ENCODE data around the gene DPP10.

DPP10 gene

GRCh38 chr2:114753145-114753544, 310.7 kb downstream of the DPP10 start:
- no peak overlapping the region for H3K4me2 ChIP-seq (ENCODE audit: insufficient read depth, low read length, poor library complexity, severe bottlenecking)

GRCh38 chr2:114754907-114755563, 312.6 kb downstream of the DPP10 start:
- H3K36me3 ChIP-seq (replicated peaks in 1 of 2; ENCODE audit: control insufficient read depth in 2 of 2, insufficient read depth in 2 of 2, low read length in 2 of 2): no peaks in the 10 kb centered on the region
- no peak overlapping the region for H3K4ac ChIP-seq (ENCODE audit: low read length)
- H3K9ac ChIP-seq (ENCODE audit: low read depth, low read length, poor library complexity): no peak overlapping the region
- no peak overlapping the region for H2BK12ac ChIP-seq (ENCODE audit: low read length)
- no peak overlapping the region for H3K4me3 ChIP-seq (ENCODE audit: low read length in 2 of 2)
- no peak overlapping the region for H2BK120ac ChIP-seq (ENCODE audit: low read depth, low read length)
- H3K79me1 ChIP-seq (ENCODE audit: low read depth, low read length): no peaks in the 10 kb centered on the region
- no peak overlapping the region for H2AFZ ChIP-seq (ENCODE audit: low read length)
- H3K14ac ChIP-seq (ENCODE audit: low read length): no peak overlapping the region
- no peak overlapping the region for H3K18ac ChIP-seq (ENCODE audit: low read length)
- no peak overlapping the region for H4K8ac ChIP-seq (ENCODE audit: low read depth, low read length)
- no peaks in the 10 kb centered on the region for H3K9me3 ChIP-seq (replicated peaks in 1 of 2; ENCODE audit: control insufficient read depth in 2 of 2, insufficient read depth in 1 of 2, low read depth in 1 of 2, low read length in 2 of 2)
- H2BK15ac ChIP-seq (ENCODE audit: low read length): no peak overlapping the region
- no peak for DNase-seq (ENCODE audit: low spot score)
- WGBS, 2 donors (ENCODE audit: extremely low coverage in 2 of 2, insufficient read length in 2 of 2, insufficient replicate concordance in 1 of 2): no CpG with 5 or more reads among the region's 3 CpGs
- no peaks in the 10 kb centered on the region for H3K4me1 ChIP-seq (ENCODE audit: control insufficient read depth in 2 of 2, insufficient read depth in 1 of 2, low read depth in 1 of 2, low read length in 2 of 2)
- no peak overlapping the region for H3K23ac ChIP-seq (ENCODE audit: low read depth, low read length, poor library complexity)
- no peak overlapping the region for H2BK5ac ChIP-seq (ENCODE audit: low read length)
- no peak overlapping the region for H4K91ac ChIP-seq (ENCODE audit: low read depth, low read length, poor library complexity)
- H3K27ac ChIP-seq (replicated peaks; ENCODE audit: low read length): no peak overlapping the region
- no peaks in the 10 kb centered on the region for H3K27me3 ChIP-seq (ENCODE audit: control insufficient read depth in 3 of 3, insufficient read depth in 3 of 3, low read depth in 1 of 3, low read length in 3 of 3)
- H2AK5ac ChIP-seq (ENCODE audit: low read depth, low read length): no peak overlapping the region
- H3K4me2 ChIP-seq (ENCODE audit: insufficient read depth, low read length, poor library complexity, severe bottlenecking): no peak overlapping the region

More at GRCh38 chr2:114753145-114753544, 310.7 kb downstream of the DPP10 start:
- H3K27ac ChIP-seq (replicated peaks; ENCODE audit: low read length): no peak overlapping the region
- H2BK120ac ChIP-seq (ENCODE audit: low read depth, low read length): no peak overlapping the region
- H2BK5ac ChIP-seq (ENCODE audit: low read length): no peak overlapping the region
- H3K79me1 ChIP-seq (ENCODE audit: low read depth, low read length): no peaks in the 10 kb centered on the region
- no peak overlapping the region for H3K18ac ChIP-seq (ENCODE audit: low read length)
- H4K8ac ChIP-seq (ENCODE audit: low read depth, low read length): no peak overlapping the region
- H3K36me3 ChIP-seq (replicated peaks in 1 of 2; ENCODE audit: control insufficient read depth in 2 of 2, insufficient read depth in 2 of 2, low read length in 2 of 2): no peaks in the 10 kb centered on the region
- no peak overlapping the region for H2BK15ac ChIP-seq (ENCODE audit: low read length)
- H2AFZ ChIP-seq (ENCODE audit: low read length): no peak overlapping the region
- no peak overlapping the region for H3K9ac ChIP-seq (ENCODE audit: low read depth, low read length, poor library complexity)
- DNase-seq (ENCODE audit: low spot score): no peak
- no peak overlapping the region for H2BK12ac ChIP-seq (ENCODE audit: low read length)
- H2AK5ac ChIP-seq (ENCODE audit: low read depth, low read length): no peak overlapping the region
- no peak overlapping the region for H3K14ac ChIP-seq (ENCODE audit: low read length)
- no peak overlapping the region for H4K91ac ChIP-seq (ENCODE audit: low read depth, low read length, poor library complexity)
- no peaks in the 10 kb centered on the region for H3K9me3 ChIP-seq (replicated peaks in 1 of 2; ENCODE audit: control insufficient read depth in 2 of 2, insufficient read depth in 1 of 2, low read depth in 1 of 2, low read length in 2 of 2)
- H3K4me1 ChIP-seq (ENCODE audit: control insufficient read depth in 2 of 2, insufficient read depth in 1 of 2, low read depth in 1 of 2, low read length in 2 of 2): no peaks in the 10 kb centered on the region
- no CpG with 5 or more reads among the region's 2 CpGs for WGBS, 2 donors (ENCODE audit: extremely low coverage in 2 of 2, insufficient read length in 2 of 2, insufficient replicate concordance in 1 of 2)
- no peak overlapping the region for H3K4me3 ChIP-seq (ENCODE audit: low read length in 2 of 2)
- no peak overlapping the region for H3K23ac ChIP-seq (ENCODE audit: low read depth, low read length, poor library complexity)
- H3K4ac ChIP-seq (ENCODE audit: low read length): no peak overlapping the region
- H3K27me3 ChIP-seq (ENCODE audit: control insufficient read depth in 3 of 3, insufficient read depth in 3 of 3, low read depth in 1 of 3, low read length in 3 of 3): no peaks in the 10 kb centered on the region

- Histone ChIP-seq H2BK5ac (ENCODE audit: low read length) (no peak overlapping the region), H2AK5ac (ENCODE audit: low read depth, low read length) (no peak overlapping the region), H3K4me1 (ENCODE audit: control insufficient read depth in 2 of 2, insufficient read depth in 1 of 2, low read depth in 1 of 2, low read length in 2 of 2) (no peaks in the 10 kb centered on the region), H3K36me3 (replicated peaks in 1 of 2; ENCODE audit: control insufficient read depth in 2 of 2, insufficient read depth in 2 of 2, low read length in 2 of 2) (no peaks in the 10 kb centered on the region), H3K27me3 (ENCODE audit: control insufficient read depth in 3 of 3, insufficient read depth in 3 of 3, low read depth in 1 of 3, low read length in 3 of 3) (no peaks in the 10 kb centered on the region), H3K23ac (ENCODE audit: low read depth, low read length, poor library complexity) (no peak overlapping the region), H3K4ac (ENCODE audit: low read length) (no peak overlapping the region), H3K18ac (ENCODE audit: low read length) (no peak overlapping the region), H3K4me3 (ENCODE audit: low read length in 2 of 2) (no peak overlapping the region), H3K14ac (ENCODE audit: low read length) (no peak overlapping the region), H2BK12ac (ENCODE audit: low read length) (no peak overlapping the region), H3K4me2 (ENCODE audit: insufficient read depth, low read length, poor library complexity, severe bottlenecking) (no peak overlapping the region), H2AFZ (ENCODE audit: low read length) (no peak overlapping the region), H4K91ac (ENCODE audit: low read depth, low read length, poor library complexity) (no peak overlapping the region), H3K79me1 (ENCODE audit: low read depth, low read length) (no peaks in the 10 kb centered on the region), H3K9me3 (replicated peaks in 1 of 2; ENCODE audit: control insufficient read depth in 2 of 2, insufficient read depth in 1 of 2, low read depth in 1 of 2, low read length in 2 of 2) (no peaks in the 10 kb centered on the region), H2BK15ac (ENCODE audit: low read length) (no peak overlapping the region), H2BK120ac (ENCODE audit: low read depth, low read length) (no peak overlapping the region), H3K27ac (replicated peaks; ENCODE audit: low read length) (no peak overlapping the region), H3K9ac (ENCODE audit: low read depth, low read length, poor library complexity) (no peak overlapping the region), H4K8ac (ENCODE audit: low read depth, low read length) (no peak overlapping the region)
- WGBS, 2 donors (ENCODE audit: extremely low coverage in 2 of 2, insufficient read length in 2 of 2, insufficient replicate concordance in 1 of 2): no CpG with 5 or more reads among the region's 1 CpG
- no peak for DNase-seq (ENCODE audit: low spot score)
Observed at GRCh38 chr2:114762376-114762775, 319.9 kb downstream of the DPP10 start.

- no peaks in the 10 kb centered on the region for H3K4me1 ChIP-seq (ENCODE audit: control insufficient read depth in 2 of 2, insufficient read depth in 1 of 2, low read depth in 1 of 2, low read length in 2 of 2)
- H2BK120ac ChIP-seq (ENCODE audit: low read depth, low read length): no peak overlapping the region
- H2AFZ ChIP-seq (ENCODE audit: low read length): no peak overlapping the region
- H3K18ac ChIP-seq (ENCODE audit: low read length): no peak overlapping the region
- WGBS, 2 donors (ENCODE audit: extremely low coverage in 2 of 2, insufficient read length in 2 of 2, insufficient replicate concordance in 1 of 2): no CpG with 5 or more reads among the region's 6 CpGs
- H3K79me1 ChIP-seq (ENCODE audit: low read depth, low read length): no peaks in the 10 kb centered on the region
- no peak overlapping the region for H4K91ac ChIP-seq (ENCODE audit: low read depth, low read length, poor library complexity)
- H3K9me3 ChIP-seq (replicated peaks in 1 of 2; ENCODE audit: control insufficient read depth in 2 of 2, insufficient read depth in 1 of 2, low read depth in 1 of 2, low read length in 2 of 2): no peaks in the 10 kb centered on the region
- H2BK12ac ChIP-seq (ENCODE audit: low read length): no peak overlapping the region
- no peaks in the 10 kb centered on the region for H3K27me3 ChIP-seq (ENCODE audit: control insufficient read depth in 3 of 3, insufficient read depth in 3 of 3, low read depth in 1 of 3, low read length in 3 of 3)
- H3K23ac ChIP-seq (ENCODE audit: low read depth, low read length, poor library complexity): no peak overlapping the region
- no peak overlapping the region for H4K8ac ChIP-seq (ENCODE audit: low read depth, low read length)
- no peaks in the 10 kb centered on the region for H3K36me3 ChIP-seq (replicated peaks in 1 of 2; ENCODE audit: control insufficient read depth in 2 of 2, insufficient read depth in 2 of 2, low read length in 2 of 2)
- H3K4me2 ChIP-seq (ENCODE audit: insufficient read depth, low read length, poor library complexity, severe bottlenecking): no peak overlapping the region
- H3K14ac ChIP-seq (ENCODE audit: low read length): no peak overlapping the region
- no peak overlapping the region for H2AK5ac ChIP-seq (ENCODE audit: low read depth, low read length)
- H3K27ac ChIP-seq (replicated peaks; ENCODE audit: low read length): no peak overlapping the region
- DNase-seq (ENCODE audit: low spot score): no peak
- no peak overlapping the region for H3K4ac ChIP-seq (ENCODE audit: low read length)
- no peak overlapping the region for H2BK5ac ChIP-seq (ENCODE audit: low read length)
- H3K4me3 ChIP-seq (ENCODE audit: low read length in 2 of 2): no peak overlapping the region
- H2BK15ac ChIP-seq (ENCODE audit: low read length): no peak overlapping the region
- no peak overlapping the region for H3K9ac ChIP-seq (ENCODE audit: low read depth, low read length, poor library complexity)
Observed at GRCh38 chr2:114762986-114763385, 320.5 kb downstream of the DPP10 start.
